Right forelimb (tissue), 1 donor: ENCODE measurements around the gene ARHGAP22.

ENCODE experiments used
- DNase-seq: peaks from one replicate; pipeline ENCODE4 v3.0.0-alpha.2; 2018

The ARHGAP22 gene

GRCh38 chr10:48606530-48607355, 1.9 kb upstream of the ARHGAP22 start:
- DNase-seq, result no peak

DNA sequence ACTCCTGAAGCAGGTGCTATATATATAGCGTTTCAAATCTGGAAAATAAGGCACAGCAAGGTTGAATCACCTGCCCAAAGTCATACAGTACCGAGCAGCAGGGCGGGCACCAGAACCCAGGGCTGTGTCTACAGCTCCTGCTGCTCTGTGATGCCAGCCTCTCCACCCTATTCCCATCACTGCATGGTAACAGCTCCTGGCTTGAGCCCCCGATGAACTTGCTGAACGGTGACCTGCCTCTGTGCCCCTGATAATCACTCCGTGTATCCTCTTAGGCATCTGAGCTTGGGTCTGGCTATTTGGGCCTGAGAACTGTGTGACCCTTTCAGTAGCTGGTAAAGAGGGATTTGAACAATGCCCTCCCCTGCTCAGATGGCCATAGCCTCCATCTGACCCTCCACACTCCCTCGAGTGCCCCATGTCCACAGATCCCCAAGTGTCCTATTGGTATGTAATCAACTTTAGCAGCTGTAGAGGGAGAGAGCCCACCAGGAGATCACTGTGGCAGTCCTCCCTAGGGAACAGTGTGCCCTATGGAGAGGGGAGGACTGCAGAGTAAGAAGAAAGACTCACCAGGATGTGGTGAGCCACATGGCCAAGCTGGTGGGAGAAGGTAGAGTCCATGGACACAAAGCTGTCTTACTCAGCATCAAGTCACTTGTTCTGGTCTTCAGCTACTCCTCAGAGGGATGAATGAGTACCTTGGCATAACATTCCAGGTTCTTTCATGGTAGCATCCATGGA, 1.1 kb upstream of the ARHGAP22 start:
- no peak for DNase-seq

DNA sequence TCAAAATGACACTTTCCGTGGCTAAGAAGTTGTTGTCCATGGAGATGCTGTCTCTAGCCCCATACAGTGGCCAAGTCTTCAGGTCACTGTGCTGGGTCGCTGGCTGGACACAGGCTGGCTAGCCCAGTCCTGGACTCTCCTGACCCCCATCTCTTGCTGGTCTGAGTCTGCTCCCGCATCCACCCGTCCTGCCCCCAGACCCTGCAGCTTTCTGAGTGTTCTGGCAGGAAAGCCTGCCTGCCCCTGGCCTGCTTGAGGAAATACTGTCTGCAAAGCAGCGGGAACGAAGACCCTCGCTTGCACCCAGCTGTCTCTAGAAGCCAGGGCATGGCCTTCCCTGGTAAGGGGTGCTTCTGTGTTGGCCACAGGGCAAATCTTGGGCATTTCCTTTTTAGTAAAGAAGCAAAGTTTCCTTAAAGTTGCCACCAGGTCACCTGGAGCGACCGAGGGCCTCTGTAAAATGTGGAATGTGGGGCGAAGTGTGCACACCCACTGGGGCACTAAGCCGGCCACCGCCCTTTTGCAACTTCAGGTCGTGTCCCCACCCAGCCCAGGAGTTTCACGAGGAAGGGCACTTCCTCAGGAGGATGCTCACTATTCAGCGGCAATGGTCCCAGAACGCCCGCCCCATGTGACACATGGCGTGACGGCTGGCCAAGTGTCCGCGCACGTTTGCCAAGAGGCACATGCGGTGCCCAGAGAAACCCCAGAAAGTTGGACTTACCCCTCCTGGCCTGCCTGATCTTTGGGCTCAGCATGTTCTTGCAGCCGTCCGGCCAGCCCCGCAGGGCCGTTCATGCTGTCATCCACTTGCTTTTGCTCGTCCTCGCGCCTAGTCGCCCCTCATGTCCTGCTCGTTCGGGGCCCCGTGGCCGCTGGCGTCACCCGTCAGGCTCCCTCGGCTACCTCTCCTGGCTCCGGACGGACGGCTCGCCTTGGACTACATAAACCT, 558 bp downstream of the ARHGAP22 start:
- DNase-seq, result no peak

- no peak for DNase-seq
Observed at GRCh38 chr10:48603421-48604038, 1.3 kb downstream of the ARHGAP22 start.

- DNase-seq, result no peak
Observed at GRCh38 chr10:48602401-48603135, 2.3 kb downstream of the ARHGAP22 start.

DNA sequence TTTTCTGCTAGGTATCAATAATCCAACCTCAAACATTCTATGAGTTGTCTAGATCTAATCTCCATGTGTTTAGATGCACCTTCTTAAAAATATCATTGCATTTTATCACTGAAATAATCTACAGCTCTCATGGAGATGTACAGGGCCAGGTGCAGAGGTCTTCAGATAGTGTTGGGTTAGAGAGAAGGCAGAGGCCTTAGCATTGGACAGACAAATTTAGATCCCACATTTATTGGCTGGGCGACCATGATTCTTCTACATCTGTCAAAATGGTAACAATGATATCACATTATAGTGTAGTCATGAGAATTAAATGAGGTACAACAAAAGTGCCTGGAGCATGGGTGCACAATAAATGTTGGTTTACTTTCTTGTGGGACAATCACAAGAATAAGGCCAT, 3.1 kb downstream of the ARHGAP22 start:
- no peak for DNase-seq

- no peak for DNase-seq
Observed at GRCh38 chr10:48600645-48601505, 4.0 kb downstream of the ARHGAP22 start.

- no peak for DNase-seq
Observed at GRCh38 chr10:48599830-48600134, 5.1 kb downstream of the ARHGAP22 start.

- DNase-seq, result no peak
Observed at GRCh38 chr10:48598936-48599829, 5.7 kb downstream of the ARHGAP22 start.

DNA sequence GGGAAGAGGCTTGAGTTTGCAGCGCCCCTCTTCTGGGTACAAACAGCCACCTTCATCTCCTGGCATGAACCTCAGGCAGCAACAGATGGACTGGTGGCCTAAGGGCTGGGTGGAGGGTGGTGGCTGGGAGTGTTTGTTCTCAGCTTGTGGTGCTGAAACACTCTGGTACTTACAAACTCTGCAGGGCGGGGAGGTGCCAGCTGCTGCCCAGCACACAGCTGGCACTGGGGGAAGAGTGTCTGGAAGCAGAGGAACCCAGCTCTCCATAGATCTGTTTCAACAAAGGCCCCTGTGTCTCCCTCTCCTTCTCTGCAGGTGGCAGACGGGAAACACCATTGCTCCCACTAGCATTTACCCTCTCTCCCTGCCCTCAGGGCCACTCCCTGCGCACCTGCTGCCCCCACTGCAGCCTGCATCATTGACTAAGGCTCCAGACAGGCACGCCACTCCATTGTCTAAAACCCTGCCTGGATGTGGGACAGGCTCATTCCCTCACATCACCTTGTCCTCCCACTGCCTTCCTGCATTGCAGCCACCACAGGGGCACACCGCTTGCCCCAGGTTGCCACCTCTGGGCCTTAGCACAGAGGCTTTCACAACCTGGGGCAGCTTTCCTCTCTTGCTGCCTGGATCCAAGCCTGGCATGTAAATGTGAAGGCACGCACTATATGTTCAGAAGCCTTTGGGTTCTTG, 6.5 kb downstream of the ARHGAP22 start:
- DNase-seq, result no peak

DNA sequence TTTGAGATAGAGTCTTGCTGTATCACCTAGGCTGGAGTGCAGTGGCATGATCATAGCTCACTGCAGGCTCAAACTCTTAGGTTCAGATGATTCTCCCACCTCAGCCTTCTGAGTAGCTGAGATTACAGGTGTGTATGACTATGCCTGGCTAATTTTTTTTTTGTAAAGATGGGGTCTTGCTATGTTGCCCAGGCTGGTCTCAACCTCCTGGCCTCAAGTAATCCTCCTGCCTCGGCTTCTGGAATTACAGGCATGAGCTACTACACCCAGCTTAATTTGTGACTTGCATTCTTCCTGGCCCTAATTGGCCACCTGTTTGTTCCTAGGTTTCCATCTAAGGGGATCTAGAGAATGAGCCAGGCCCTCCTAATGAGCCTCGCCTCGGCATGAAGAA, 9.3 kb downstream of the ARHGAP22 start:
- DNase-seq, result no peak

- DNase-seq, result no peak
Observed at GRCh38 chr10:48594803-48595538, 9.9 kb downstream of the ARHGAP22 start.

DNA sequence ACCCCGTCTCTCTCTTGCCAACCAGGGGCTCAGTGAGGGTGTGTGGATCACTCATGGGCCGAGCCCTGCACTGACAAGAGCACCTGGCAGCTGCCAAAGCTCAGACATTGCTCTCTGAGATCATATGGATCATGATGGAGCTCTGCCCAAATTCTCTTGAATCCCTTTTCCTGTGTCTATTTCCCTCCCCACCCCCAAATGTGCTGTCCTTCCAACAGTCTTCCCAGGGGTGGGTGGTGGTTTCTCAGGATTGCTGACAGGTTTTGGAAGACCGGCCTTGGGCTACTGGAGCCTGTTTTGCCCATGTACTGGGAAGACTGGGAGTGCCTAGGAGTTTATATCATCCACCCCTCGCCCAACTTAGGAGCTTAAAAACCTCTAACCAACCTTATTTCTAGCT, 10.5 kb downstream of the ARHGAP22 start:
- no peak for DNase-seq

- DNase-seq, result no peak
Observed at GRCh38 chr10:48592346-48592745, 12.5 kb downstream of the ARHGAP22 start.

- DNase-seq, result no peak
Observed at GRCh38 chr10:48590945-48591344, 13.9 kb downstream of the ARHGAP22 start.

DNA sequence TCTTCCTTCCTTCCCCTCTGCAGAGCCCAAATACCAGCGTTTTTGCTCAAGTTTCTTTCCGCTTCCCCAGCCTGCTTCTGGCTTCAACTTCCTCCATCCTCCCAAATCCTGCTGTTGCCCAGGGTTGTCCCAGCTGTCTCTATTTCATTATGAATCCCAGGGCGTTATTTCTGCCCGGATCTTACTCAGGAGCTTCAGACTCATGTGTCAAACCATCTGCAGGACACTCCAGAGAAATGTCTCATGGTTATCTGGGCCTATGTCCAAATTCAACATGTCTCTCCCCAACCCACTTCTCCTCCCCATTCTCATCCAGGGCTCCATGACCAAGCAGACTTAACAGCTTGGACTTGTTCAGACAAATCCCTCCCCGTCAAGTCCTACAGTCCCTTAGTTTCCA, 15.6 kb downstream of the ARHGAP22 start:
- no peak for DNase-seq

GRCh38 chr10:48587819-48588218, 17.1 kb downstream of the ARHGAP22 start:
- no peak for DNase-seq

- DNase-seq, result no peak
Observed at GRCh38 chr10:48587101-48587500, 17.8 kb downstream of the ARHGAP22 start.

DNA sequence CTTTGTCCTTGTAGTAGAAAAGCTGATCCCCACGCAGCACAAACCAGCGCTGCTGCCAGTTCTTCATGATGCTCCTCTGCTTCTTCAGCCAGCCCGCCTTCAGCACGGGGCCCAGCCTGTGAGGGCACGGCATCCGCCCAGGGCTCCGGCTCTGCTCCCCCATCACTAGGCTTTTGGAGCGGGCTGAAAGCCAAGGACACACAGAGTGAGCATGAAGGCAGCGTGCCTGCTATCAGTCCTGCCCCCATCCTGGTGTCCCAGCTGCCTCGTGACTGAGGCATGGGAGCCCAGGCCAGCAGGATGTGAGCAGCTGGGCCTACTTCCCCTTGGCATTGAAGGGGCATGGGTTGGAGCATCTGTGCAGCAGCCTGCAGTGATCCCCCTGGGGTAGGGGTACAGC, 21.9 kb downstream of the ARHGAP22 start:
- DNase-seq, result no peak
